ENCODE results near the gene PRPF6. TPM values are rescaled to one million over a fixed set of nuclear protein-coding genes. Genes with fewer than 3 reads are reported as not detected.

Gene PRPF6
- total RNA-seq, 4 donors from 2014 or later, result 39.3 to 68.4 (median 47.7) TPM

GRCh38 chr20:64069209-64069613, 88.3 kb downstream of the PRPF6 start:
- Histone ChIP-seq H3K27ac (no peak overlapping the region), H3K27me3 (no peaks in the 10 kb centered on the region), H3K4me1 (peaks cover 3 to 10% of the 10 kb centered on the region in 2 donors), H3K9me3 (no peaks in the 10 kb centered on the region), H3K36me3 (no peaks in the 10 kb centered on the region), H3K4me3 (no peak overlapping the region)
- no peak for DNase-seq
- no peak for ATAC-seq
- in situ Hi-C loops (cut with MboI; ENCODE audit: low sequenced_read_pairs in 4 of 4), result no loop called here
- intact Hi-C loops (cut with DNase I; ENCODE audit: low total_unique reads), result loop anchor here (10.0 kb wide), 1 partner anchor 444 kb away; the partner anchor contains the start of gene GMEB2
- TF ChIP-seq POLR2A (IDR thresholded peaks at IDR 0.05) (no peak), CTCF (IDR thresholded peaks at IDR 0.05 in 4 of 5, conservative IDR thresholded peaks at IDR 0.05 in 1 of 5) (no peak)

GRCh38 chr20:64069614-64070243, 88.8 kb downstream of the PRPF6 start:
- Histone ChIP-seq H3K4me1 (peaks cover 0 to 5% of the 10 kb centered on the region in 2 donors), H3K27ac (no peak overlapping the region), H3K36me3 (no peaks in the 10 kb centered on the region), H3K4me3 (no peak overlapping the region), H3K9me3 (no peaks in the 10 kb centered on the region), H3K27me3 (no peaks in the 10 kb centered on the region)
- intact Hi-C loops (cut with DNase I; ENCODE audit: low total_unique reads), result loop anchor here (10.0 kb wide), 1 partner anchor 445 kb away; the partner anchor contains the start of gene GMEB2
- TF ChIP-seq CTCF (IDR thresholded peaks at IDR 0.05 in 4 of 5, conservative IDR thresholded peaks at IDR 0.05 in 1 of 5) (peak in 4 of 5 experiments; percentile 32 to 55 (median 37)), POLR2A (IDR thresholded peaks at IDR 0.05) (no peak)
- in situ Hi-C loops (cut with MboI; ENCODE audit: low sequenced_read_pairs in 4 of 4), result no loop called here
- DNase-seq (no peak), ATAC-seq (no peak)

- TF ChIP-seq CTCF (IDR thresholded peaks at IDR 0.05 in 4 of 5, conservative IDR thresholded peaks at IDR 0.05 in 1 of 5), result no peak
- TF ChIP-seq POLR2A (IDR thresholded peaks at IDR 0.05), result no peak
- H3K27ac ChIP-seq, result no peak overlapping the region
- in situ Hi-C loops (cut with MboI; ENCODE audit: low sequenced_read_pairs in 4 of 4), result no loop called here
- no peaks in the 10 kb centered on the region for H3K9me3 ChIP-seq
- DNase-seq, result no peak
- ATAC-seq, result no peak
- H3K36me3 ChIP-seq, result no peaks in the 10 kb centered on the region
- no peaks in the 10 kb centered on the region for H3K27me3 ChIP-seq
- no peaks in the 10 kb centered on the region for H3K4me1 ChIP-seq
- intact Hi-C loops (cut with DNase I; ENCODE audit: low total_unique reads), result no loop called here
- H3K4me3 ChIP-seq, result no peak overlapping the region
Observed at GRCh38 chr20:64070244-64070993, 89.5 kb downstream of the PRPF6 start.

- DNase-seq, result no peak
- in situ Hi-C loops (cut with MboI; ENCODE audit: low sequenced_read_pairs in 4 of 4), result no loop called here
- Histone ChIP-seq H3K4me1 (no peaks in the 10 kb centered on the region), H3K36me3 (no peaks in the 10 kb centered on the region), H3K4me3 (no peak overlapping the region), H3K9me3 (no peaks in the 10 kb centered on the region), H3K27me3 (no peaks in the 10 kb centered on the region), H3K27ac (no peak overlapping the region)
- TF ChIP-seq POLR2A (IDR thresholded peaks at IDR 0.05) (no peak), CTCF (IDR thresholded peaks at IDR 0.05 in 4 of 5, conservative IDR thresholded peaks at IDR 0.05 in 1 of 5) (no peak)
- ATAC-seq, result no peak
- intact Hi-C loops (cut with DNase I; ENCODE audit: low total_unique reads), result no loop called here
Observed at GRCh38 chr20:64071341-64072332, 90.7 kb downstream of the PRPF6 start.

Data from gastrocnemius medialis (tissue), 4 donors.